HepG2 (cell line): ENCODE results near the gene RGS2. TPM values are rescaled to one million over a fixed set of nuclear protein-coding genes. Genes with fewer than 3 reads are reported as not detected.

Source experiments
- ATAC-seq: fragments of 200-7000 bp; cut with Tn5 transposase; 3 replicates; pipeline ENCODE4 v1.9.1; 2020; ENCODE audit warnings: mild to moderate bottlenecking, moderate library complexity
- BruUV-seq: library from RNA; stranded (reverse); fragments of 400-500 nt; replicated peaks from 2 replicates; lab custom pipeline; 2021; lab: Mats Ljungman, UMichigan
- CTCF ChIA-PET: fragments of 300-600 bp; formaldehyde crosslinking; extraction: SDS; loops from one replicate; lab custom pipeline; 2021; ENCODE audit warnings: low total read pairs, inconsistent platforms, low intra/inter-chr PET ratio; lab: Yijun Ruan, JAX
- POLR2A ChIA-PET: fragments of 350-600 bp; sonication (Branson Sonifier 250); formaldehyde crosslinking; loops from one replicate; lab custom pipeline; 2020; ENCODE audit warnings: antibody characterized with exemption, inconsistent platforms; lab: Yijun Ruan, JAX
- DNase-seq: peaks from one replicate; pipeline ENCODE4 v3.0.0-alpha.2; 2015; ENCODE audit warnings: low spot score
- FAIRE-seq: peaks from 3 replicates; lab custom pipeline; 2011; peaks lifted over from hg19 to GRCh38; lab: Jason Lieb, UNC
- H2AFZ ChIP-seq: one replicate; pipeline ENCODE4 v1.6.1; 2011; ENCODE audit warnings: low read length, inconsistent platforms
- H3K27ac ChIP-seq: fragments of 300-600 bp; 3 replicates; pipeline ENCODE4 v1.8.0; 2011; ENCODE audit warnings: mixed run types, mild to moderate bottlenecking, mixed read lengths, low read length, inconsistent platforms; ENCODE audit not compliant: insufficient read depth; ENCODE audit errors: extremely low read length
- H3K27me3 ChIP-seq, 2 experiments: fragments of 200-600 bp in 1 of 2; 2 replicates in 1 of 2; 3 replicates in 1 of 2; pipeline versions ENCODE4 v1.6.0 to v1.8.0; 2011; ENCODE audit warnings: low read length in 2 of 2, mild to moderate bottlenecking in 2 of 2, moderate library complexity in 2 of 2, inconsistent platforms in 1 of 2; ENCODE audit not compliant: insufficient read depth in 2 of 2, control insufficient read depth in 1 of 2
- H3K36me3 ChIP-seq, 2 experiments: fragments of 200-600 bp in 1 of 2; replicated peaks in 1 of 2; 2 replicates in 1 of 2; 3 replicates in 1 of 2; pipeline versions ENCODE4 v1.5.1 to v1.8.0; 2011; ENCODE audit warnings: low read length in 2 of 2, inconsistent platforms in 1 of 2; ENCODE audit not compliant: insufficient read depth in 2 of 2, control insufficient read depth in 1 of 2
- H3K4me1 ChIP-seq: 2 replicates; pipeline ENCODE4 v1.5.1; 2012; ENCODE audit warnings: low read length, inconsistent platforms; ENCODE audit not compliant: insufficient read depth
- H3K4me2 ChIP-seq: 2 replicates; pipeline ENCODE4 v1.6.0; 2011; ENCODE audit warnings: low read depth, low read length, inconsistent platforms
- H3K4me3 ChIP-seq, 3 experiments: fragments of 200-600 bp in 1 of 3; sonication (generic), shearing (Covaris generic) in 1 of 3; replicated peaks in 1 of 3; 2 replicates each; pipeline ENCODE4 v1.5.1; 2011 to 2016; ENCODE audit warnings: low read length in 3 of 3, inconsistent platforms in 2 of 3, low read depth in 2 of 3, mild to moderate bottlenecking in 2 of 3, control low read depth in 1 of 3, mixed read lengths in 1 of 3; ENCODE audit not compliant: insufficient read depth in 1 of 3
- H3K79me2 ChIP-seq: one replicate; pipeline ENCODE4 v1.6.1; 2011; ENCODE audit warnings: low read length, inconsistent platforms; ENCODE audit not compliant: insufficient read depth
- H3K9ac ChIP-seq: 2 replicates; pipeline ENCODE4 v1.6.0; 2011; ENCODE audit warnings: mild to moderate bottlenecking, low read depth, low read length, inconsistent platforms; ENCODE audit not compliant: insufficient read depth
- H3K9me3 ChIP-seq: 2 replicates; pipeline ENCODE4 v1.5.1; 2012; ENCODE audit warnings: mild to moderate bottlenecking, low read length
- H4K20me1 ChIP-seq: 2 replicates; pipeline ENCODE4 v1.6.0; 2011; ENCODE audit warnings: inconsistent platforms, mild to moderate bottlenecking, low read length, moderate library complexity; ENCODE audit not compliant: insufficient read depth
- ARNT ChIP-seq: fragments of 450-650 bp; IDR thresholded peaks from 2 replicates; pipeline ENCODE4 v1.6.1; 2017
- ELF3 ChIP-seq: IDR thresholded peaks from 2 replicates; pipeline ENCODE4 v1.6.1; 2016; ENCODE audit warnings: missing genetic modification reagents, missing compliant biosample characterization
- HDAC6 ChIP-seq: fragments of 200-600 bp; sonication (generic); IDR thresholded peaks from 2 replicates; pipeline ENCODE4 v1.7.0; 2017; ENCODE audit warnings: mild to moderate bottlenecking, antibody characterized with exemption, low read length, low read depth
- HNRNPLL ChIP-seq: fragments of 200-400 bp; formaldehyde crosslinking; IDR thresholded peaks from 2 replicates; pipeline ENCODE4 v1.6.1; 2017; ENCODE audit warnings: mild to moderate bottlenecking, low read depth, low read length; ENCODE audit not compliant: poor library complexity, severe bottlenecking
- JDP2 ChIP-seq: sonication (generic); formaldehyde crosslinking; IDR thresholded peaks from 2 replicates; pipeline ENCODE4 v1.8.1; 2022; ENCODE audit warnings: missing genetic modification reagents, borderline replicate concordance
- KMT2A ChIP-seq: sonication (generic); formaldehyde crosslinking; IDR thresholded peaks from 2 replicates; pipeline ENCODE4 v1.4.0; 2020; ENCODE audit warnings: missing genetic modification reagents
- RXRA ChIP-seq: sonication (generic); formaldehyde crosslinking; IDR thresholded peaks from 2 replicates; pipeline ENCODE4 v1.5.1; 2020; ENCODE audit warnings: missing genetic modification reagents
- SMYD3 ChIP-seq: sonication (generic); formaldehyde crosslinking; IDR thresholded peaks from 2 replicates; pipeline ENCODE4 v1.8.1; 2023; ENCODE audit warnings: mild to moderate bottlenecking, missing genetic modification reagents
- SPEN ChIP-seq: sonication (generic); formaldehyde crosslinking; IDR thresholded peaks from 2 replicates; pipeline ENCODE4 v1.5.1; 2020; ENCODE audit warnings: low read depth, mild to moderate bottlenecking, missing genetic modification reagents
- STAG1 ChIP-seq: sonication (generic); formaldehyde crosslinking; IDR thresholded peaks from 2 replicates; pipeline ENCODE4 v1.4.0; 2020; ENCODE audit warnings: missing genetic modification reagents
- ZNF30 ChIP-seq: sonication (generic); formaldehyde crosslinking; IDR thresholded peaks from 2 replicates; pipeline ENCODE4 v1.5.0; 2020; ENCODE audit warnings: mild to moderate bottlenecking, missing genetic modification reagents
- ZNF570 ChIP-seq: sonication (generic); formaldehyde crosslinking; IDR thresholded peaks from 2 replicates; pipeline ENCODE4 v1.4.0; 2020; ENCODE audit warnings: mild to moderate bottlenecking, missing genetic modification reagents, borderline replicate concordance
- ZNF709 ChIP-seq: sonication (generic); formaldehyde crosslinking; IDR thresholded peaks from 2 replicates; pipeline ENCODE4 v1.5.0; 2020; ENCODE audit warnings: mild to moderate bottlenecking, missing genetic modification reagents
- ZNF724P ChIP-seq: sonication (generic); formaldehyde crosslinking; IDR thresholded peaks from 2 replicates; pipeline ENCODE4 v1.8.0; 2022; ENCODE audit warnings: missing genetic modification reagents, borderline replicate concordance
- ZNF772 ChIP-seq: sonication (generic); formaldehyde crosslinking; IDR thresholded peaks from 2 replicates; pipeline ENCODE4 v1.5.0; 2020; ENCODE audit warnings: mild to moderate bottlenecking, missing genetic modification reagents
- ZNF83 ChIP-seq: sonication (generic); formaldehyde crosslinking; IDR thresholded peaks from 2 replicates; pipeline ENCODE4 v1.4.0; 2020; ENCODE audit warnings: missing genetic modification reagents, mild to moderate bottlenecking, borderline replicate concordance
- WGBS: methylation state at CpG from one replicate; pipeline ENCODE4 v1.1.6; 2017; ENCODE audit warnings: low lambda C conversion rate; 5-methylcytosine and 5-hydroxymethylcytosine counted together
- in situ Hi-C: cut with HindIII; loops from 2 replicates; pipeline ENCODE4 v1.10.0; 2017; ENCODE audit warnings: low pct_unique_long_range_greater_than_20kb; ENCODE audit not compliant: extremely low pct_ligation_motif_present
- intact Hi-C: fragments of 100-400 bp; cut with micrococcal nuclease; formaldehyde crosslinking; loops from one replicate; pipeline ENCODE4 v1.10.0; 2022; ENCODE audit not compliant: unreplicated experiment
- polyA plus RNA-seq, 8 experiments: library from polyadenylated mRNA; depleted of rRNA in 3 of 8; stranded (reverse) in 7 of 8; unstranded in 1 of 8; fragments of >200 nt; fragmentation: Illumina TruSeq in 4 of 8; extraction: Trizol in 4 of 8; gene quantifications; 2 replicates each; pipeline versions ENCODE4 v1.2.1 to v1.2.3, GENCODE V29; 2011 to 2016; ENCODE audit warnings: low read depth in 4 of 8, missing spikeins in 1 of 8, mixed read lengths in 1 of 8; ENCODE audit not compliant: insufficient read depth in 1 of 8
- total RNA-seq, 5 experiments: library from RNA; depleted of rRNA; stranded (reverse); fragments of >200 nt; fragmentation: Illumina TruSeq; extraction: Trizol; gene quantifications; 2 replicates each; pipeline ENCODE4 v1.2.3, GENCODE V29; 2016; ENCODE audit warnings: low read depth in 1 of 5
- TF ChIP-seq, protein P1 (sequence below): sonication (generic); formaldehyde crosslinking; IDR thresholded peaks from 2 replicates; pipeline ENCODE4 v1.8.0; 2022; ENCODE audit warnings: mild to moderate bottlenecking, missing genetic modification reagents, borderline replicate concordance
- TF ChIP-seq, protein P2 (sequence below): IDR thresholded peaks from 2 replicates; pipeline ENCODE4 v1.6.1; 2012; ENCODE audit warnings: low read length, improper control_type of control experiment

The RGS2 gene
- total and polyA plus RNA-seq, 2 of the 13 experiments (the other 11 are each of a cell fraction or from before 2014, with no cell fraction given), result 0.64 to 1.4 TPM

DNA sequence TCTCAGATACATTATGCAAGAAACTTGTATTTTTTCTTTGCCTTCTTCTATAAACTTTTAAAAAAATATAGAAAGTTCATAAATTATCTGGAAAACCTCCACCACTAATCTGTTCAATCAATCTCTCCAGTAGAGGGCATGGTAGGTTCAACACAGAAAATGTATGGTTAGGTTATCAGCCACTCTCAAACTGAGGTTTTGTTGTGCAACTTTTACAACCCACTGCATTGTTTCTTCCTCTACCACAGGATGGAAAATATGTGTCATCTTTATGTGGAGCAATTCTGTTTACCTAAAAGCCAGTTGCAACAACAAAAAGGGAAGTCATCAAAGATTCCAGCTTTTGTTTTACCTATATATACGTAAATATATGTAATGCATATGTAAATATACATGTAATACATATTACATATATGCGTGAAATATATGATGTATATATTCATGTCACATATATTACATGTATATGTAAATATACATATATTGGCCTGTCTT is 3.0 kb upstream of the RGS2 start (continued):
- TF ChIP-seq, protein P1, sequence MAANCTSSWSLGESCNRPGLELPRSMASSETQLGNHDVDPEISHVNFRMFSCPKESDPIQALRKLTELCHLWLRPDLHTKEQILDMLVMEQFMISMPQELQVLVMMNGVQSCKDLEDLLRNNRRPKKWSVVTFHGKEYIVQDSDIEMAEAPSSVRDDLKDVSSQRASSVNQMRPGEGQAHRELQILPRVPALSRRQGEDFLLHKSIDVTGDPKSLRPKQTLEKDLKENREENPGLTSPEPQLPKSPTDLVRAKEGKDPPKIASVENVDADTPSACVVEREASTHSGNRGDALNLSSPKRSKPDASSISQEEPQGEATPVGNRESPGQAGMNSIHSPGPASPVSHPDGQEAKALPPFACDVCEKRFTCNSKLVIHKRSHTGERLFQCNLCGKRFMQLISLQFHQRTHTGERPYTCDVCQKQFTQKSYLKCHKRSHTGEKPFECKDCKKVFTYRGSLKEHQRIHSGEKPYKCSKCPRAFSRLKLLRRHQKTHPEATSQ (CRISPR knock-in tag), result no peak
- TF ChIP-seq ZNF709 (CRISPR knock-in tag) (no peak), HDAC6 (no peak), KMT2A (CRISPR knock-in tag) (no peak), ZNF570 (CRISPR knock-in tag) (no peak), ZNF772 (no peak), SPEN (CRISPR knock-in tag) (no peak), HNRNPLL (no peak)

DNA sequence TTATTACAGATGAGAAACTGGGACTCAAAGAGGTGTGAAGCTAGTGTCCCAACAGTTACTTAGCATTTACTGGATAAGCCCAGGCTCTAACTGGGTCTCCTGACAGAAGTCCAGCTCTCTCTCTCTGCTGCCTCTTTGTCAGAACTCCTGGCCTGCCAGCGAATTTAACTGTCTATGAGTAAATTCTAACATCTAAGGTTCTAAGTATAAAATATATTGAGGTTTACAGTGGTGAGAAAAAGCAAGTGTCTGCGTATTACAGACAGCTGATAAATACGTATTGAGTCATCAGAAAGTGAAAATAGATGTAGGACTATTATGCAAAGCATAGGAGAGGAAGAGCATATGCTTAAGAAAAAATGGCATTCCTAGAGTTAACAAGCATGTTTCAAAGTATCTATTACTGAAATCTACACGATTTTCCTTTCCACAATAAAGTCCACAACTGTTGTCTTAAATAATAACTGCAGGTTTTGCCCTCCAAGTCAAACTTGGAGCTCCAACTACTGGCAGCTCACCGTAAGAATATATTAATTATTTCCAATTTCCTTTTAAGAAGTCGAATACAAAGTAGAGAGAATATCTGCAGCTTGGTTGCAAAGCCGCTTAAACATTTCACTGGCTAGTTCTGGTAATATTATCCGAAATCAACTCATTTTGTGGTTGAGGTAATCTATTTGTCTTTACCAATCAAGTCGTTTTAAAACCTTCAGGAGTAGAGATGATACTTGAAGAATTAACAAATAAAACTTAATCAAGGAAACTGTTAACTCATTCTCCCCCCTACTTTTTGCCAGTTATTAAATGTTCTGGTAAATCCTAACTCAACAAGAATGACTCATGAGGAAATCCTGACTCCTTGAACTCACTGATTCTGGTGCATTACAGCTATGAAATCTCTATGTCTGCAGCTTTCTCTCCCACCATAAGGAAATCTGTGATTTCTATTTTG is 1.4 kb upstream of the RGS2 start:
- in situ Hi-C loops, result loop anchor here (5.0 to 10.0 kb wide), 2 partner anchors 210 to 317 kb away; partner anchors contain the start of gene CDC73
- no peak for FAIRE-seq
- peaks cover 0 to 4% of the 10 kb centered on the region in 2 experiments; a peak in 1 of 5 replicates for H3K27me3 ChIP-seq
- no peak overlapping the region for H3K27ac ChIP-seq
- H3K4me3 ChIP-seq, result peak overlapping the region in 1 of 3 experiments; percentile 61; a peak in 2 of 6 replicates
- H3K4me1 ChIP-seq, result peaks cover 29% of the 10 kb centered on the region
- H3K4me2 ChIP-seq, result peak overlapping the region; percentile 87
- peak overlapping the region; percentile 9 for H2AFZ ChIP-seq
- DNase-seq, result no peak
- no peak for ATAC-seq
- ChIA-PET CTCF (interaction anchor here (1.4 kb wide), 1 partner anchor 212 kb away, joined by 3 read pairs; no protein-coding TSS in a partner anchor), POLR2A (interaction anchor here (0.9 kb wide), 1 partner anchor 252 kb away, joined by 4 read pairs; the partner anchor contains the start of genes RO60 and UCHL5)
- no peaks in the 10 kb centered on the region for H3K9me3 ChIP-seq
- no peak overlapping the region for H3K9ac ChIP-seq
- no peaks in the 10 kb centered on the region for H3K79me2 ChIP-seq
- intact Hi-C loops, result loop anchor here (2.0 to 10.0 kb wide), 5 partner anchors 99 to 315 kb away; partner anchors contain the start of gene CDC73
- H3K36me3 ChIP-seq, result no peaks in the 10 kb centered on the region
- WGBS, result 69% methylated on average over 9 of the region's 9 CpGs
- no TSS peak for BruUV-seq
- H4K20me1 ChIP-seq, result no peaks in the 10 kb centered on the region
- TF ChIP-seq ZNF83 (CRISPR knock-in tag) (no peak), SMYD3 (CRISPR knock-in tag) (no peak), RXRA (CRISPR knock-in tag) (no peak), JDP2 (CRISPR knock-in tag) (no peak), ELF3 (CRISPR knock-in tag) (0 out of 2 replicates have a peak, but pooled peaks have one; percentile 4), ARNT (no peak), STAG1 (peak; percentile 19; the same call in 1 of the 2 replicates), ZNF724P (no peak), ZNF30 (no peak)
- TF ChIP-seq, protein P2, sequence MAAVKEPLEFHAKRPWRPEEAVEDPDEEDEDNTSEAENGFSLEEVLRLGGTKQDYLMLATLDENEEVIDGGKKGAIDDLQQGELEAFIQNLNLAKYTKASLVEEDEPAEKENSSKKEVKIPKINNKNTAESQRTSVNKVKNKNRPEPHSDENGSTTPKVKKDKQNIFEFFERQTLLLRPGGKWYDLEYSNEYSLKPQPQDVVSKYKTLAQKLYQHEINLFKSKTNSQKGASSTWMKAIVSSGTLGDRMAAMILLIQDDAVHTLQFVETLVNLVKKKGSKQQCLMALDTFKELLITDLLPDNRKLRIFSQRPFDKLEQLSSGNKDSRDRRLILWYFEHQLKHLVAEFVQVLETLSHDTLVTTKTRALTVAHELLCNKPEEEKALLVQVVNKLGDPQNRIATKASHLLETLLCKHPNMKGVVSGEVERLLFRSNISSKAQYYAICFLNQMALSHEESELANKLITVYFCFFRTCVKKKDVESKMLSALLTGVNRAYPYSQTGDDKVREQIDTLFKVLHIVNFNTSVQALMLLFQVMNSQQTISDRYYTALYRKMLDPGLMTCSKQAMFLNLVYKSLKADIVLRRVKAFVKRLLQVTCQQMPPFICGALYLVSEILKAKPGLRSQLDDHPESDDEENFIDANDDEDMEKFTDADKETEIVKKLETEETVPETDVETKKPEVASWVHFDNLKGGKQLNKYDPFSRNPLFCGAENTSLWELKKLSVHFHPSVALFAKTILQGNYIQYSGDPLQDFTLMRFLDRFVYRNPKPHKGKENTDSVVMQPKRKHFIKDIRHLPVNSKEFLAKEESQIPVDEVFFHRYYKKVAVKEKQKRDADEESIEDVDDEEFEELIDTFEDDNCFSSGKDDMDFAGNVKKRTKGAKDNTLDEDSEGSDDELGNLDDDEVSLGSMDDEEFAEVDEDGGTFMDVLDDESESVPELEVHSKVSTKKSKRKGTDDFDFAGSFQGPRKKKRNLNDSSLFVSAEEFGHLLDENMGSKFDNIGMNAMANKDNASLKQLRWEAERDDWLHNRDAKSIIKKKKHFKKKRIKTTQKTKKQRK, result no peak
